MV-4-11 (cell line): Measurements from ENCODE around the gene STARD9.
"Not testable (repeated sequence)": the region's sequence is repeated elsewhere in the genome, so short reads cannot be mapped to it uniquely, and the experiment has no call there.

Experiments used
- DNase-seq: peaks from one replicate; lab custom pipeline; 2025; lab: John Stamatoyannopoulos, UW

The STARD9 gene

DNA sequence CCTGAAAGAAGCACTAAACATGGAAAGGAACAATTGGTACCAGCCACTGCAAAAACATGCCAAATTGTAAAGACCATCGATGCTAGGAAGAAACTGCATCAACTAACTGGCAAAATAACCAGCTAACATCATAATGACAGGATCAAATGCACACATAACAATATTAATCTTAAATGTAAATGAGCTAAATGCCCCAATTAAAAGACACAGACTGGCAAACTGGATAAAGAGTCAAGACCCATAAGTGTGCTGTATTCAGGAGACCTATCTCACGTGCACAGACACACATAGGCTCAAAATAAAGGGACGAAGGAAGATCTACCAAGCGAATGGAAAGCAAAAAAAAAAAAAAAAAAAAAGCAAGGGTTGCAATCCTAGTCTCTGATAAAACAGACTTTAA is 190.7 kb downstream of the STARD9 start:
- DNase-seq: not testable (repeated sequence)
